B cell (primary cell): ENCODE results near the gene RAPGEF1. TPM values are rescaled to one million over a fixed set of nuclear protein-coding genes. Genes with fewer than 3 reads are reported as not detected.
"Not testable (repeated sequence)": the region's sequence is repeated elsewhere in the genome, so short reads cannot be mapped to it uniquely, and the experiment has no call there.

Source experiments
- ATAC-seq: fragments of 200-7000 bp; cut with Tn5 transposase; one replicate; pipeline ENCODE4 v1.10.0; 2021; ENCODE audit warnings: low read depth, mild to moderate bottlenecking, moderate number of reproducible peaks, moderate library complexity
- CTCF ChIA-PET: fragments of 350-600 bp; sonication (Branson Sonifier 250); formaldehyde crosslinking; loops from one replicate; lab custom pipeline; 2021; ENCODE audit warnings: antibody characterized with exemption, inconsistent platforms; lab: Charles Lee
- POLR2A ChIA-PET: fragments of 350-600 bp; sonication (Branson Sonifier 250); formaldehyde crosslinking; loops from one replicate; lab custom pipeline; 2021; ENCODE audit warnings: antibody characterized with exemption; lab: Charles Lee
- DNase-seq: peaks from one replicate; pipeline ENCODE4 v3.0.0; 2013
- H2AFZ ChIP-seq: 2 replicates; pipeline ENCODE4 v1.6.1; 2012; ENCODE audit warnings: mild to moderate bottlenecking, low read depth, low read length; ENCODE audit not compliant: insufficient read depth, poor library complexity, severe bottlenecking
- H3K27ac ChIP-seq, 2 donors: 1 replicate in 1 of 2; 2 replicates in 1 of 2; pipeline ENCODE4 v1.5.1; 2012 to 2013; ENCODE audit warnings: low read length in 2 of 2, mild to moderate bottlenecking in 2 of 2, moderate library complexity in 1 of 2
- H3K27me3 ChIP-seq, 4 experiments: fragments of 200-600 bp in 1 of 4; sonication (generic) in 1 of 4; replicated peaks in 1 of 4; 1 replicate in 2 of 4; 2 replicates in 2 of 4; pipeline versions ENCODE4 v1.6.1 to v1.7.0; 2013 to 2016; ENCODE audit warnings: low read length in 3 of 4, mild to moderate bottlenecking in 2 of 4, mixed read lengths in 1 of 4, moderate library complexity in 1 of 4; ENCODE audit not compliant: insufficient read depth in 4 of 4, control insufficient read depth in 3 of 4; ENCODE audit errors: control extremely low read depth in 1 of 4
- H3K36me3 ChIP-seq, 2 experiments: replicated peaks in 1 of 2; 1 replicate in 1 of 2; 2 replicates in 1 of 2; pipeline versions ENCODE4 v1.6.1 to v1.7.1; 2013; ENCODE audit warnings: low read length in 1 of 2; ENCODE audit not compliant: insufficient read depth in 2 of 2, control insufficient read depth in 1 of 2; ENCODE audit errors: control extremely low read depth in 1 of 2, extremely low read depth in 1 of 2
- H3K4me1 ChIP-seq, 2 donors: fragments of 200-600 bp in 1 of 2; sonication (generic) in 1 of 2; 1 replicate in 1 of 2; 2 replicates in 1 of 2; pipeline versions ENCODE4 v1.5.1 to v1.6.1; 2013 to 2017; ENCODE audit warnings: low read length in 2 of 2; ENCODE audit not compliant: control insufficient read depth in 2 of 2, insufficient read depth in 2 of 2
- H3K4me2 ChIP-seq: replicated peaks from 2 replicates; pipeline ENCODE3; 2012; ENCODE audit warnings: mild to moderate bottlenecking, low read depth, low read length; ENCODE audit not compliant: poor library complexity, severe bottlenecking
- H3K4me3 ChIP-seq, 5 experiments: fragments of 200-600 bp in 1 of 5; sonication (generic) in 1 of 5; 1 replicate in 3 of 5; 2 replicates in 2 of 5; pipeline versions ENCODE4 v1.5.1 to v1.7.0; 2011 to 2016; ENCODE audit warnings: low read length in 4 of 5, mild to moderate bottlenecking in 4 of 5, low read depth in 2 of 5, control low read depth in 1 of 5, moderate library complexity in 1 of 5; ENCODE audit not compliant: insufficient read depth in 1 of 5; ENCODE audit errors: control extremely low read depth in 1 of 5, extremely low read depth in 1 of 5
- H3K79me2 ChIP-seq: fragments of 200-600 bp; sonication (generic); one replicate; pipeline ENCODE4 v1.6.0; 2016; ENCODE audit warnings: low read length; ENCODE audit not compliant: control insufficient read depth, insufficient read depth
- H3K9ac ChIP-seq: fragments of 200-600 bp; sonication (generic); 2 replicates; pipeline ENCODE4 v1.6.1; 2017; ENCODE audit warnings: mild to moderate bottlenecking, low read length, moderate library complexity
- H3K9me3 ChIP-seq, 3 donors: one replicate each; pipeline versions ENCODE4 v1.6.1 to v1.7.1; 2013; ENCODE audit warnings: low read length in 2 of 3; ENCODE audit not compliant: control insufficient read depth in 2 of 3, insufficient read depth in 1 of 3; ENCODE audit errors: control extremely low read depth in 1 of 3
- H4K20me1 ChIP-seq: 2 replicates; pipeline ENCODE4 v1.6.0; 2012; ENCODE audit warnings: mild to moderate bottlenecking, low read length; ENCODE audit not compliant: insufficient read depth, control insufficient read depth, poor library complexity, severe bottlenecking
- H3K27ac Mint-ChIP-seq: one replicate; pipeline ENCODE4 v1.8.0; 2021; ENCODE audit warnings: mixed read lengths
- H3K27me3 Mint-ChIP-seq: one replicate; pipeline ENCODE4 v1.8.0; 2021; ENCODE audit warnings: mixed read lengths
- H3K4me1 Mint-ChIP-seq: one replicate; pipeline ENCODE4 v1.8.0; 2021; ENCODE audit warnings: mixed read lengths
- H3K4me3 Mint-ChIP-seq: one replicate; pipeline ENCODE4 v1.8.0; 2021; ENCODE audit warnings: mixed read lengths
- H3K9me3 Mint-ChIP-seq: one replicate; pipeline ENCODE4 v1.8.0; 2022; ENCODE audit warnings: mixed read lengths; ENCODE audit not compliant: insufficient read depth
- CTCF ChIP-seq: fragments of 200-600 bp; IDR thresholded peaks from one replicate; pipeline ENCODE4 v1.8.0; 2022; ENCODE audit warnings: antibody characterized with exemption, mild to moderate bottlenecking
- EZH2 ChIP-seq: IDR thresholded peaks from 2 replicates; pipeline ENCODE4 v1.6.1; 2012; ENCODE audit warnings: borderline replicate concordance, low read depth, mild to moderate bottlenecking, moderate library complexity, low read length; ENCODE audit not compliant: insufficient read depth, poor library complexity, severe bottlenecking
- WGBS: methylation state at CpG from one replicate; pipeline ENCODE4 v1.1.5; 2013; ENCODE audit warnings: missing lambda C conversion rate; ENCODE audit not compliant: insufficient coverage; 5-methylcytosine and 5-hydroxymethylcytosine counted together
- intact Hi-C: fragments of 100-400 bp; cut with micrococcal nuclease; formaldehyde crosslinking; loops from one replicate; pipeline ENCODE4 v1.10.0; 2022
- polyA plus RNA-seq: library from polyadenylated mRNA; depleted of rRNA; stranded (reverse); fragments of >200 nt; gene quantifications from 2 replicates; pipeline ENCODE4 v1.2.3, GENCODE V29; 2012
- total RNA-seq, 2 donors: library from RNA; stranded (reverse); fragments of 120-200 nt in 1 of 2; gene quantifications; 1 replicate in 1 of 2; 2 replicates in 1 of 2; pipeline versions ENCODE4 v1.2.3 to v1.2.4, GENCODE V29; 2013 to 2022

RAPGEF1 gene
- total and polyA plus RNA-seq, 2 donors (not counting 1 experiment from before 2014, with no cell fraction given), result 134 to 447 TPM

- POLR2A ChIA-PET, result no interaction called here
- ATAC-seq, result peak; percentile 61
- peak overlapping the region; percentile 44 to 48 for H3K27ac ChIP-seq
- Mint-ChIP-seq H3K4me1 (peaks cover 85% of the 10 kb centered on the region), H3K27me3 (no peaks in the 10 kb centered on the region), H3K9me3 (no peaks in the 10 kb centered on the region), H3K27ac (peak overlapping the region; percentile 81), H3K4me3 (peak overlapping the region; percentile 60)
- H3K4me2 ChIP-seq, result peak overlapping the region; percentile 35
- DNase-seq, result peak; percentile 56
- WGBS, result 62% methylated on average over 5 of the region's 15 CpGs
- H2AFZ ChIP-seq, result no peak overlapping the region
- H3K27me3 ChIP-seq, result no peaks in the 10 kb centered on the region
- intact Hi-C loops, result no loop called here
- peaks cover 0 to under 1% of the 10 kb centered on the region in 2 experiments for H3K36me3 ChIP-seq
- CTCF ChIA-PET, result interaction anchor here (1.2 kb wide), 1 partner anchor 42 kb away, joined by 4 read pairs; no protein-coding TSS in a partner anchor
- H3K4me3 ChIP-seq, result peak overlapping the region in 1 of 5 experiments; percentile 9
- peaks cover 100% of the 10 kb centered on the region for H3K79me2 ChIP-seq
- no peak overlapping the region for H3K9ac ChIP-seq
- H3K9me3 ChIP-seq, result no peaks in the 10 kb centered on the region
- peaks cover 34 to 35% of the 10 kb centered on the region in 2 donors for H3K4me1 ChIP-seq
- TF ChIP-seq EZH2, result no peak
- no peak for TF ChIP-seq CTCF
- peaks cover 50% of the 10 kb centered on the region for H4K20me1 ChIP-seq
These were observed 53.8 kb downstream of the RAPGEF1 start for GRCh38 chr9:131685753-131686706.

- H3K9me3 ChIP-seq, H3K9ac ChIP-seq, POLR2A ChIA-PET, CTCF ChIA-PET, H3K27me3 Mint-ChIP-seq, H3K4me3 Mint-ChIP-seq, H3K27ac ChIP-seq, DNase-seq, H3K27ac Mint-ChIP-seq, H3K36me3 ChIP-seq, H3K9me3 Mint-ChIP-seq, ATAC-seq, H3K27me3 ChIP-seq, H3K4me2 ChIP-seq, H3K4me3 ChIP-seq, H2AFZ ChIP-seq: not testable (repeated sequence)
- H3K4me1 ChIP-seq, result peaks cover 45 to 52% of the 10 kb centered on the region in 2 donors
- peaks cover 30% of the 10 kb centered on the region for H4K20me1 ChIP-seq
- H3K4me1 Mint-ChIP-seq, result peaks cover 91% of the 10 kb centered on the region
- H3K79me2 ChIP-seq, result peaks cover 97% of the 10 kb centered on the region
- intact Hi-C loops, result loop anchor here (2.0 kb wide), 1 partner anchor 20 kb away; no protein-coding TSS in a partner anchor
- WGBS, result 100% methylated on average over 1 of the region's 4 CpGs
These were observed 56.8 kb downstream of the RAPGEF1 start for GRCh38 chr9:131683094-131683493.
